ENCODE measurements around the gene BCL11B.
"Not testable (repeated sequence)": the region's sequence is repeated elsewhere in the genome, so short reads cannot be mapped to it uniquely, and the experiment has no call there.

BCL11B gene

GRCh38 chr14:99192830-99193229 lies 79.2 kb downstream of the BCL11B start:
- peak overlapping the region; percentile 43 for H3K4me3 ChIP-seq (ENCODE audit: low read length)
- DNase-seq (ENCODE audit: low read depth, low spot score): no peak

- H3K4me3 ChIP-seq (ENCODE audit: low read length): peak overlapping the region; percentile 43
- DNase-seq (ENCODE audit: low read depth, low spot score): no peak
Measured at GRCh38 chr14:99192028-99192621, 79.9 kb downstream of the BCL11B start.

- peak; percentile 48 for DNase-seq (ENCODE audit: low read depth, low spot score)
- peak overlapping the region; percentile 43 for H3K4me3 ChIP-seq (ENCODE audit: low read length)
Measured at GRCh38 chr14:99191395-99192027, 80.5 kb downstream of the BCL11B start.

- H3K4me3 ChIP-seq (ENCODE audit: low read length): no peak overlapping the region
- DNase-seq (ENCODE audit: low read depth, low spot score): no peak
Measured at GRCh38 chr14:99190696-99191394, 81.2 kb downstream of the BCL11B start.

DNA sequence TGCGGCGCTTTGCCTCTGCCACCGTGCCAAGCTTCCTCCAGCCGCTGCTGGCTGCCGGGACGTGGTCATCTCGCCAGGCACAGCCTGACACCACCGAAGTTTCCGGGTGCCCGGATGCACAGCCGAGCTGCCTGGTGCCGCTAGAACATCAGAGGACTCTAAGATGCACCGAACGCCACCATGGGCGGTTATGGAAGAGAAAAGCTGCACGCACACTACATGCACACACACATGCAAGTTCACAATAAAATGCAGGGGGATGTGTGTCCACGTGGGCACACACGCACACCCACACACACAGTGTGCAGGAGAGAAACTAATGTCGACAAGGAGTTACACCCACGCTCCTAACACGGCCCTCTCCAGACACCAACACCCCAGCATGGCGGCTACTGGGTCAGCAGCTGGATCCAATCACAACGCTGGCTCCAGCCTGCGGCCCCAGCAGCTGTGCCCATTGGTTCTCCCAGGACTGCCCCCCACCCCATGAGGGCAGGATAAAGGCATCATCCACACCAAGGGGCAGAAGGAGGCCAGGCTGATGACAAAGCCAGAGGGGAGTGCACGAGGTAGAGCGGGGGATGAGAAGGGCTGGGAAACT lies 82.7 kb downstream of the BCL11B start:
- H3K4me3 ChIP-seq (ENCODE audit: low read length): peak overlapping the region; percentile 54
- DNase-seq (ENCODE audit: low read depth, low spot score): peak; percentile 51

DNA sequence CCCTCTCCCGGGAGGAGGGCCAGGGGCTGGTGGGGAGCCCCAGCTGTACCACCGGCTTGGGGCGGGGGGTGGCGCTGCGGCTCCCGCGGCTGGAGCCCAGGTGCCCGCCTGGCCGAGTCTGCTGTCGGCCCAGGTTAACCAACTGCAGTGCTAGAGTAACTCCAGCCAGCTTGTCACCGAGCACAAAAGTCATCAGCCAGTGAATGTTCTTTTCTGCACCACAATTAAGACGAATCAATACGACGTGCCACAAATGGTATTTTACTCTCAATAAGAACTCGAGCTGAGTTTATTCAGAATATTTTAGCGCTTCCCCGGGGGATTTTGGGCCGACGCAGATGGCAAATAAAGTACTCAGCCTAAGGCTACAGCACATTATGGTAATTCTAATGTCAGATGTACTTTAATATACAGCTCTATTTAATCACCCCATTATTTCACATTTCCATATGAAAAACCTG lies 83.2 kb downstream of the BCL11B start:
- peak overlapping the region; percentile 54 for H3K4me3 ChIP-seq (ENCODE audit: low read length)
- no peak for DNase-seq (ENCODE audit: low read depth, low spot score)

- peak overlapping the region; percentile 37 for H3K4me3 ChIP-seq (ENCODE audit: low read length)
- no peak for DNase-seq (ENCODE audit: low read depth, low spot score)
Measured at GRCh38 chr14:99187858-99188257, 84.1 kb downstream of the BCL11B start.

DNA sequence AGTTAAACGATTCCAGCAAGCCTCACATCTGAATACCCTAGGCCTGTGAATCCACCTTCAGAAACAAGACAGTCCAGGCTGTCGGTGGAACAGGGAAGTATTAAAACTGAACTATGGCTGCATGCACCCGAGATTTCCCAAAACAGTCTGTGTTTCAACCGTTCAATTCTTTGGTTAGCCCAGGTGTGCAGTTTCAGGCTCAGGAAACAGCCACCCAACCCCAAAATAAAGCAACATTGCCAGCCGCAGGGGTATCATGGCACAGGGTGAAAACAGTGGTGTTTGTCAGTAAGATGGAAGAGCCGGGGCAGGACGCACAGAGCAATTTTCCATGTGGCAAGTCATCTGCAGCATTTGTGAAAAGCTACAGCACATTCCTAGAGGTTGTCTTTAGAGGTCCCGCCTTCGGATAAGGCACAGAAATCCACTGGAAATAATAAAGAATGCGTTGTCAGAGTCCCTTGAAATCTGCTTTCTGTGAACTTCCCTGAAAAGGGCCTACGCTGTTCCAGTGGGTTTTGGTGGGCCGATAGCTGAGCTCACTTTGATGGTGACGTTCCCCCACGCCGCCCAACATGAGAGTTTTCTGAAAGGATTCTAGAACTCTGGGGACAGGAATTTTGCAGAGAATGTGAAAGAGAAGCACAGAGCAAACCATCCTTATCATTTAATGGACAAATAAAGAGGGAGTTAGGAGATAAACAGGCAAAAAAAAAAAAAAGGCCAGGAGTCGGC lies 84.9 kb downstream of the BCL11B start:
- peak overlapping the region; percentile 37 for H3K4me3 ChIP-seq (ENCODE audit: low read length)
- DNase-seq (ENCODE audit: low read depth, low spot score): peak; percentile 85

DNA sequence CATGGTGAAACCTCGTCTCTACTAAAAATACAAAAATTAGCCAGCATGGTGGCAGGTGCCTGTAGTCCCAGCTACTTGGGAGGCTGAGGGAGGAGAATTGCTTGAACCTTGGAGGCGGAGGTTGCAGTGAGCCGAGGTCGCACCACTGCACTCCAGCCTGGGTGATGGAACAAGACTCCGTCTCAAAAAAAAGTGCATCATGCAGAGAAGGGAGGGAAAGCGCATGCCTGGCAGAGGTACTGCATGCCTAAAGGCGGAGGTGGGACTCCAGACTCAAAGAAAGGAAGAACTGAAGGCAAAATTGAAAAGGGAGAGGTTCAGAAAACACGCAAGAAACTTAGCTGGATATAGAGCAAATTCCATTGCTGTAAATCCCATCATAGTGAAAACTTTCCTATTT lies 85.7 kb downstream of the BCL11B start:
- not testable (repeated sequence) for H3K4me3 ChIP-seq (ENCODE audit: low read length); DNase-seq (ENCODE audit: low read depth, low spot score)

DNA sequence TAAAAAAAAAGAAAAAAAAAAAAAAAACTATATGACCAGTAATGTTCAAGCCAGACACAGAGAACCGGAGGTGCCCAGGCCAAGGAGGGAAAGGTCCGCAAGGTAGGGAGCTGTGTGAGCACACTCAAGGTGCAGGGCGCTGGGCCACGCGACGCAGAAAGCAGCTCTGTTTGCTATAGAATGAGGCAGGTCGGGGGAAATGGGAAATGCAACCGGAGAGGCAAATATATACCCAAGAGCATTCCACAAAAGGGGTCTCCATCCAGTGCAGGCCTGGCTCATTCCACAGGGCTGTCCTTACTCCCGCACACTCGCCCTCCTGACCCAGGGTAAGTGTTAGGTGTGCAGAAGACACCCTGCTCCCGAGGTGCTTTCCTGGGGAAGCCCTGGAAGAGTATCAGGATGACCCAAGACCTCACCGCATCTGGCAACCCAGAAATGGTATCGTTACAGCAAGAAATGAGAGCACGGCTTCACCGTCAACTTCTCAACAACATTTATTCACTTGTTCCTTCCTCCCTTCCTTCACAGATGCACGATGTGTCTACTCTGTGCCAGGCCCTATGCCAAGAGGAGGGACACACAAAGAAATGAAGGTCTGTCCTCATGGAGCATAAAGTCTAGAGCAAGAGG lies 86.4 kb downstream of the BCL11B start:
- no peak for DNase-seq (ENCODE audit: low read depth, low spot score)
- no peak overlapping the region for H3K4me3 ChIP-seq (ENCODE audit: low read length)

GRCh38 chr14:99183716-99184115 lies 88.3 kb downstream of the BCL11B start:
- no peak for DNase-seq (ENCODE audit: low read depth, low spot score)
- H3K4me3 ChIP-seq (ENCODE audit: low read length): no peak overlapping the region

DNA sequence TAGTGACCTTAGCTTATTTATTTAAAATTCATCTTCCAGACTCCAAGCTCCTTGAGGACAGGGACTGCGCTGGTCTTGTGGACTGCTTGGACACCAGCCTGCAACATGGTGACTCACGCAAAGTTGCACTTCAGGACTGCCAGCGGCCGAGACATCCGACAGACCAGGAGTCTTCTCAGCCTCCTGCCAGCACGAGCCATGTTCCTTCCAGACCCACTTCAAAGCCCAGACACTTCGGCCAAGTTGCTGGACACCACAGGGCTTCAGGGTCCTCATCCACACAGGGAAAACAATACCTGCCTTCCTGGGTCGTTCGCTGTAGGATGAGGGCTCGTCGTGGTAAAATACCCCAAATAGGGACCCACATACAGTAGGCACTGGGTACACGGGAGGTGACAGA lies 88.7 kb downstream of the BCL11B start:
- DNase-seq (ENCODE audit: low read depth, low spot score): no peak
- no peak overlapping the region for H3K4me3 ChIP-seq (ENCODE audit: low read length)

DNA sequence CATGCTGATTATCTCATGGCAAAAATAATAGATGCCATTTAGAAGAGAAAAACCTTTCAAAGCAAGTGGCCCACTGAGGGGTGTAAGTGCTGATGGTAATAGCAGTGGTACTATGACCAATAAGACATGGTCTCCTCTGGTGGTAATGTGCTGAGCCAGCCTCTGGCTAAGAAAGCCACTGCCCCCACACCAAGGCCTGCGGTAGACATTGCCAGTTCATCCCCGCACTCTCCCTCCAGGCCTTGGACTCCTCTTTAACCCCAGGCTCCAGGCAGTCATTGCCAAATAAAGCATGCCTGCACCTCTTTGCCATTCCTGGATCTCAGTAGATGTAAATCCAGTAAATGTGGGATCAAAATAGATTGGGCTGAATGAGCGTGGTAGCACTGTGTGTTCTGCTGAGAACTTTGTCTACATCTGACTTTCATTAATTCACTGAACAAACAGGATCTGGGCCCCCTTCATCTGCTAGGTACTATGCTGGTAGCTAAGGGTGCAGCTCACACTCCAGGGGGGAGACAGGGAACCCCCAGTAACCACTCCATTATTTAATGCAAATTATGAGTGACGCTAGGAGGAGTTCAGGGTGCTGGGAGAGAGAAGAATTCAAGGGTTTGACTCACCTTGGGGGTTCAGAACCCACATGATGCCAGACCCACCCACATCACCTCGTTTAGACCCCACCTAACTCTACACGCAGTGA lies 89.3 kb downstream of the BCL11B start:
- DNase-seq (ENCODE audit: low read depth, low spot score): no peak
- H3K4me3 ChIP-seq (ENCODE audit: low read length): no peak overlapping the region

GRCh38 chr14:99181804-99182520 lies 90.0 kb downstream of the BCL11B start:
- DNase-seq (ENCODE audit: low read depth, low spot score): no peak
- no peak overlapping the region for H3K4me3 ChIP-seq (ENCODE audit: low read length)

GRCh38 chr14:99181241-99181640 lies 90.8 kb downstream of the BCL11B start:
- no peak overlapping the region for H3K4me3 ChIP-seq (ENCODE audit: low read length)
- DNase-seq (ENCODE audit: low read depth, low spot score): no peak

- DNase-seq (ENCODE audit: low read depth, low spot score): no peak
- no peak overlapping the region for H3K4me3 ChIP-seq (ENCODE audit: low read length)
Measured at GRCh38 chr14:99179946-99180345, 92.1 kb downstream of the BCL11B start.

- H3K4me3 ChIP-seq (ENCODE audit: low read length): no peak overlapping the region
- no peak for DNase-seq (ENCODE audit: low read depth, low spot score)
Measured at GRCh38 chr14:99179506-99179905, 92.5 kb downstream of the BCL11B start.

Data from Jurkat, Clone E6-1 (cell line).